H1 (cell line): Measurements from ENCODE around the gene RRAGB. TPM values are rescaled to one million over a fixed set of nuclear protein-coding genes. Genes with fewer than 3 reads are reported as not detected.
"Not testable (repeated sequence)": the region's sequence is repeated elsewhere in the genome, so short reads cannot be mapped to it uniquely, and the experiment has no call there.

Source experiments
- CTCF ChIA-PET: fragments of 300-600 bp; sonication (Branson Sonifier 250); formaldehyde crosslinking; loops from one replicate; lab custom pipeline; 2021; ENCODE audit not compliant: partially characterized antibody; lab: Charles Lee
- POLR2A ChIA-PET: fragments of 300-600 bp; sonication (Branson Sonifier 250); formaldehyde crosslinking; loops from one replicate; lab custom pipeline; 2021; ENCODE audit warnings: inconsistent platforms; ENCODE audit not compliant: partially characterized antibody; lab: Charles Lee
- DNase-seq, 2 experiments: peaks; one replicate each; pipeline versions ENCODE4 v3.0.0 to v3.0.0-alpha.2; 2010 to 2022; ENCODE audit warnings: low spot score in 2 of 2, low read depth in 1 of 2, mixed read lengths in 1 of 2
- FAIRE-seq: peaks from 2 replicates; lab custom pipeline; 2011; peaks lifted over from hg19 to GRCh38; lab: Jason Lieb, UNC
- H2AFZ ChIP-seq: 2 replicates; pipeline ENCODE4 v1.8.1; 2012; ENCODE audit warnings: low read length, inconsistent platforms
- H2AK5ac ChIP-seq: 2 replicates; pipeline ENCODE4 v1.6.1; 2013; ENCODE audit warnings: low read depth, low read length
- H2BK120ac ChIP-seq: replicated peaks from 2 replicates; pipeline ENCODE3; 2013; ENCODE audit warnings: low read depth, low read length, inconsistent platforms
- H2BK12ac ChIP-seq: 2 replicates; pipeline ENCODE4 v1.6.1; 2013; ENCODE audit warnings: low read depth, low read length
- H2BK15ac ChIP-seq: 2 replicates; pipeline ENCODE4 v1.6.1; 2013; ENCODE audit warnings: low read length
- H2BK20ac ChIP-seq: 2 replicates; pipeline ENCODE4 v1.6.1; 2013; ENCODE audit warnings: low read length
- H2BK5ac ChIP-seq: 2 replicates; pipeline ENCODE4 v1.6.1; 2013; ENCODE audit warnings: low read depth, low read length
- H3K14ac ChIP-seq: 2 replicates; pipeline ENCODE4 v1.6.1; 2013; ENCODE audit warnings: inconsistent platforms; ENCODE audit not compliant: insufficient read length
- H3K18ac ChIP-seq: 2 replicates; pipeline ENCODE4 v1.6.1; 2013; ENCODE audit warnings: low read length; ENCODE audit errors: extremely low read depth
- H3K23ac ChIP-seq: 2 replicates; pipeline ENCODE4 v1.6.1; 2013; ENCODE audit warnings: inconsistent platforms; ENCODE audit not compliant: insufficient read length
- H3K23me2 ChIP-seq: 2 replicates; pipeline ENCODE4 v1.6.1; 2013; ENCODE audit warnings: low read depth, low read length
- H3K27ac ChIP-seq: 2 replicates; pipeline ENCODE4 v1.6.1; 2011; ENCODE audit warnings: low read depth, low read length, inconsistent platforms
- H3K27me3 ChIP-seq, 4 experiments: replicated peaks in 1 of 4; 1 replicate in 1 of 4; 2 replicates in 3 of 4; pipeline versions ENCODE4 v1.6.1 to v1.8.1; 2011 to 2013; ENCODE audit warnings: low read length in 3 of 4, mild to moderate bottlenecking in 3 of 4, inconsistent platforms in 2 of 4, mixed read lengths in 2 of 4, moderate library complexity in 1 of 4; ENCODE audit not compliant: control insufficient read depth in 3 of 4, insufficient read depth in 3 of 4; ENCODE audit errors: extremely low read depth in 1 of 4
- H3K36me3 ChIP-seq, 4 experiments: 2 replicates each; pipeline versions ENCODE4 v1.6.1 to v1.8.1; 2011 to 2013; ENCODE audit warnings: mild to moderate bottlenecking in 4 of 4, low read length in 3 of 4, moderate library complexity in 2 of 4, control low read depth in 1 of 4, inconsistent platforms in 1 of 4; ENCODE audit not compliant: insufficient read depth in 4 of 4, control insufficient read depth in 2 of 4
- H3K4ac ChIP-seq: replicated peaks from 2 replicates; pipeline ENCODE3; 2013; ENCODE audit warnings: low read length, low read depth, mixed read lengths, inconsistent platforms; ENCODE audit not compliant: insufficient read length
- H3K4me1 ChIP-seq, 4 experiments: replicated peaks in 1 of 4; 1 replicate in 1 of 4; 2 replicates in 3 of 4; pipeline versions ENCODE4 v1.6.1 to v1.8.1; 2011 to 2013; ENCODE audit warnings: low read length in 3 of 4, inconsistent platforms in 2 of 4, mixed read lengths in 1 of 4; ENCODE audit not compliant: insufficient read depth in 4 of 4, control insufficient read depth in 3 of 4
- H3K4me2 ChIP-seq, 2 experiments: 2 replicates each; pipeline versions ENCODE4 v1.6.1 to v1.8.1; 2011 to 2013; ENCODE audit warnings: low read depth in 2 of 2, low read length in 2 of 2, control low read depth in 1 of 2, inconsistent platforms in 1 of 2, mild to moderate bottlenecking in 1 of 2; ENCODE audit not compliant: insufficient read depth in 1 of 2
- H3K4me3 ChIP-seq, 4 experiments: fragments of 200-600, 300-600 bp in 1 of 4; sonication (generic), shearing (Covaris generic), sonication (Bioruptor Twin) in 1 of 4; 2 replicates each; pipeline versions ENCODE4 v1.5.1 to v1.8.1; 2011 to 2016; ENCODE audit warnings: low read length in 4 of 4, low read depth in 3 of 4, control low read depth in 2 of 4, inconsistent platforms in 2 of 4, mild to moderate bottlenecking in 2 of 4, mixed read lengths in 1 of 4, moderate library complexity in 1 of 4; ENCODE audit not compliant: insufficient read depth in 2 of 4; ENCODE audit errors: extremely low read depth in 1 of 4
- H3K56ac ChIP-seq: replicated peaks from 2 replicates; pipeline ENCODE3; 2013; ENCODE audit warnings: low read depth, mild to moderate bottlenecking, mixed read lengths, low read length, inconsistent platforms; ENCODE audit not compliant: insufficient read length
- H3K79me1 ChIP-seq: 2 replicates; pipeline ENCODE4 v1.6.1; 2013; ENCODE audit warnings: low read depth, low read length, control low read depth
- H3K79me2 ChIP-seq, 2 experiments: 2 replicates each; pipeline versions ENCODE4 v1.6.1 to v1.8.1; 2012 to 2013; ENCODE audit warnings: low read length in 2 of 2, mild to moderate bottlenecking in 2 of 2, inconsistent platforms in 1 of 2; ENCODE audit not compliant: insufficient read depth in 2 of 2, control insufficient read depth in 1 of 2
- H3K9ac ChIP-seq, 4 experiments: replicated peaks in 1 of 4; 1 replicate in 1 of 4; 2 replicates in 3 of 4; pipeline versions ENCODE4 v1.6.1 to v1.8.1; 2011 to 2013; ENCODE audit warnings: low read depth in 3 of 4, low read length in 3 of 4, control low read depth in 2 of 4, mild to moderate bottlenecking in 2 of 4, moderate library complexity in 2 of 4, inconsistent platforms in 1 of 4; ENCODE audit errors: extremely low read depth in 1 of 4
- H3K9me3 ChIP-seq, 2 experiments: 2 replicates each; pipeline versions ENCODE4 v1.6.1 to v1.8.1; 2012 to 2013; ENCODE audit warnings: mild to moderate bottlenecking in 2 of 2, moderate library complexity in 2 of 2, control low read depth in 1 of 2, inconsistent platforms in 1 of 2, low read depth in 1 of 2, low read length in 1 of 2, mixed read lengths in 1 of 2; ENCODE audit not compliant: insufficient read depth in 2 of 2
- H4K20me1 ChIP-seq, 2 experiments: replicated peaks in 1 of 2; 2 replicates each; pipeline versions ENCODE3 to v1.8.1; 2011 to 2013; ENCODE audit warnings: inconsistent platforms in 2 of 2, low read length in 2 of 2, mild to moderate bottlenecking in 1 of 2; ENCODE audit not compliant: insufficient read depth in 2 of 2, control insufficient read depth in 1 of 2
- H4K5ac ChIP-seq: 2 replicates; pipeline ENCODE4 v1.6.1; 2013; ENCODE audit warnings: low read length, low read depth, mixed read lengths, inconsistent platforms; ENCODE audit not compliant: insufficient read length
- H4K8ac ChIP-seq: 2 replicates; pipeline ENCODE4 v1.8.0; 2013; ENCODE audit warnings: mild to moderate bottlenecking, moderate library complexity, low read length, inconsistent platforms; ENCODE audit not compliant: insufficient read depth; ENCODE audit errors: extremely low read depth
- H4K91ac ChIP-seq: replicated peaks from 2 replicates; pipeline ENCODE3; 2013; ENCODE audit warnings: low read length, mixed read lengths, inconsistent platforms; ENCODE audit not compliant: insufficient read length
- WGBS, 2 experiments: shearing (Covaris generic) in 1 of 2; methylation state at CpG; one replicate each; pipeline versions ENCODE4 v1.1.6 to v1.1.7; 2013 to 2015; ENCODE audit warnings: low lambda C conversion rate in 2 of 2, mixed read lengths in 2 of 2, inconsistent platforms in 1 of 2, low coverage in 1 of 2, missing lambda C conversion rate in 1 of 2; ENCODE audit not compliant: insufficient replicate concordance in 2 of 2, insufficient coverage in 1 of 2, insufficient read length in 1 of 2; ENCODE audit errors: extremely low coverage in 1 of 2, missing lambda C conversion rate in 1 of 2; 5-methylcytosine and 5-hydroxymethylcytosine counted together
- polyA plus RNA-seq, 7 experiments: library from polyadenylated mRNA; depleted of rRNA in 3 of 7; stranded (reverse) in 5 of 7; unstranded in 2 of 7; fragments of >200 nt in 5 of 7; fragments of 200-250 nt in 2 of 7; gene quantifications; 1 replicate in 5 of 7; 2 replicates in 1 of 7; 4 replicates in 1 of 7; pipeline versions ENCODE4 v1.2.1 to v1.2.3, GENCODE V29; 2011 to 2013; ENCODE audit warnings: missing spikeins in 2 of 7, mixed read lengths in 2 of 7
- total RNA-seq: library from RNA; stranded (reverse); fragmentation: NEBNext Ultra II Directional; extraction: Animal tissue kit (Norgen Biotek cat#: 25700); gene quantifications from 2 replicates; pipeline ENCODE4 v1.2.1, GENCODE V29; 2021

The RRAGB gene
- total and polyA plus RNA-seq, 2 of the 8 experiments (the other 6 are each of a cell fraction or from before 2014, with no cell fraction given) = 5.8 to 6.8 TPM

- H3K9me3 ChIP-seq = peaks cover 0 to 12% of the 10 kb centered on the region in 2 experiments; a peak in 2 of 4 replicates
- H3K79me1 ChIP-seq, H4K91ac ChIP-seq, H3K23me2 ChIP-seq, FAIRE-seq, H3K4me3 ChIP-seq, H2BK5ac ChIP-seq, H3K27ac ChIP-seq, H4K5ac ChIP-seq, H3K9ac ChIP-seq, H2BK20ac ChIP-seq, H3K27me3 ChIP-seq, CTCF ChIA-PET, H3K56ac ChIP-seq, H3K4me2 ChIP-seq, H3K4ac ChIP-seq, POLR2A ChIA-PET, H3K4me1 ChIP-seq, H4K8ac ChIP-seq, H2BK12ac ChIP-seq, H3K79me2 ChIP-seq, H3K23ac ChIP-seq, H2BK120ac ChIP-seq, DNase-seq, H4K20me1 ChIP-seq, H2AK5ac ChIP-seq, H2BK15ac ChIP-seq, H3K14ac ChIP-seq, H3K36me3 ChIP-seq, H2AFZ ChIP-seq, H3K18ac ChIP-seq: not testable (repeated sequence)
- WGBS, 2 experiments = 76% methylated on average over 9 of the region's 10 CpGs; no CpG with 5 or more reads in 1 of the 2 experiments
Observed at GRCh38 chrX:55688579-55688978, 29.0 kb upstream of the RRAGB start.
